ENCODE measurements around the gene FBLN1.
"Not testable (repeated sequence)": the region's sequence is repeated elsewhere in the genome, so short reads cannot be mapped to it uniquely, and the experiment has no call there.

Gene FBLN1

GRCh38 chr22:45476814-45477213 lies 25.9 kb upstream of the FBLN1 start:
- DNase-seq = no peak

DNA sequence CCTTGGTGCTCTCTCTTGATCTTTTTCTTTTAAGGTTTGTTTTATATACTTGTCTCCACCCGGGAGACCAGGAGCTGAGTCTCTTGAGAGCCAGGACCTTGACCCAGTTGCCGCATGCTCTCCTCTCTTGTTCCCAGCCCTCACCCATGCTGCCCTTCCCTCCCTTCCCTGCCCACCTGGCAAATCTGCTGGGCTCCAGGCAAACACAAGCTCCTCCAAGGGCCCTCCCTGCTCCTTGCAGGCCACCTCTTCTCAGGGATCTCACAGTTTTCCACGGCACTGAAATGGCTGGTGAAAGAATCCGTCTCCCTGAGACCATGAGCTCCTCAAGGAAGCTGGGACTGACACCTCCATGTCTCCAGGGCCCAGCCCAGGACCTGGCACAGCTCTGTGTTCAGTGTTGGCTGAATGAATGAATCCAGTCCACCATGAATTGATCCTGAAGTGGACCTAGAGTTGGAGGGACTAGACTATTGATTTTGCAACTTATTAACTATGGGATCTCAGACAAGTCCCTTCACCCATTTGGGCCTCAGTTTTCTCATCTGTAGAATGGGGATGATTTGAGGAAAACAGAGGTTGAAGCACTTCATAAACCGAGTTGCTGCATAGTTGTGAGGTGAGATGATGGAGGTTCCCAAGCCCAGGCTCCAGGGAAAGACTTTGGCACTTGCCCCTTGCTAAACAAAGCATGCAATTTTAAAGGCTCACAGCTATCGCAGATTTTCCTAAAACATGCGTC lies 25.1 kb upstream of the FBLN1 start:
- no peak for DNase-seq

- DNase-seq = peak; percentile 99
Observed at GRCh38 chr22:45478108-45478771, 24.4 kb upstream of the FBLN1 start.

DNA sequence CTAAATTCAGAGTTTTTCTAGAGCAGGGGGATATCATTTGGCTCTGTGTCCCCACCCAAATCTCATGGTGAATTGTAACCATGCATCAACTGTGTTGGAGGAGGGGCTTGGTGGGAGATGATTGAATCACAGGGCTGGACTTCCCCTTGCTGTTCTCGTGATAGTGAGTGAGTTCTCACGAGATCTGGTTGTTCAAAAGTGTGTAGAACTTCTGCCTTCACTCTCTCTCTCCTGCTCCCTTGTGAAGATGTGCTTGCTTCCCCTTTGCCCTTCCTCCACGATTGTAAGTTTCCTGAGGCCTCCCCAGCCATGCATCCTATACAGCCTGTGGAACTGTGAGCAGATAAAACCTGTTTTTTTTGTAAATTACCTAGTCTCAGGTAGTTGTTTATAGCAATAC lies 22.0 kb upstream of the FBLN1 start:
- DNase-seq = no peak

DNA sequence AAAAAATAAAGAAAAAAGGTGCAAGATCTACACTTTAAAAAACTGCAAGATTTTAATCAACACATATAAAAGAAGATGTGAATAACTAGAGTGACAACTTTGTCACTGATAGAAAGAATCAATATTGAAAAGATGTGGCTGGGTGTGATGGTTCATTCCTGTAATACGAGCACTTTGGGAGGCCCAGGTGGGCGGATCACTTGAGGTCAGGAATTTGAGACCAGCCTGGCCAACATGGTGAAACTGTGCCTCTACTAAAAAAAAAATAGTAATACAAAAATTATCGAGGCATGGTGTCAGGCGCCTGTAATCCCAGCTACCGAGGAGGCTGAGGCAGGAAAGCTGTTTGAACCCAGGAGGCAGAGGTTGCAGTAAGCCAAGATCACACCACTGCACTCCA lies 21.0 kb upstream of the FBLN1 start:
- no peak for DNase-seq

GRCh38 chr22:45482169-45482568 lies 20.5 kb upstream of the FBLN1 start:
- no peak for DNase-seq

- no peak for DNase-seq
Observed at GRCh38 chr22:45483319-45483718, 19.4 kb upstream of the FBLN1 start.

GRCh38 chr22:45483918-45484499 lies 18.7 kb upstream of the FBLN1 start:
- DNase-seq = no peak

GRCh38 chr22:45484742-45485141 lies 17.9 kb upstream of the FBLN1 start:
- no peak for DNase-seq

DNA sequence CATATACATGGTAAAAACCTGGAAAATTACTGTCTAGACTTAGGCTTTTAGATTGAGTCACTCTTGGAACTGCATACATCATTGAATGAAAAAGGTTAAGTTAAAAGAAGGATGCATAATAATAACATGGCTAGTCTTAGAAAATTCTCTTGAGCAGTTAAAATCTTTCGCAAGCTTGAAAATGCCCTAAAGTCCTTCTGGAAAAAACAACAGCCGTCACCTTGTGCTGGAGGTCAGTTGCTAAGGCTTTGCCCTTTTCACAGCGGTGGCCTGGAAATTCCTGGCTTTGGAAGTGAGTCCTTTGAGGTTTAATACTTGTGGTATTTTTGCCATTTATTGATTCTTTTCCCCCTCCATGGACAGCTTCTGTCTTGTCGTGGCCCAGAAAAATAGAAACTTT lies 17.4 kb upstream of the FBLN1 start:
- no peak for DNase-seq

- DNase-seq = no peak
Observed at GRCh38 chr22:45488764-45489370, 13.8 kb upstream of the FBLN1 start.

DNA sequence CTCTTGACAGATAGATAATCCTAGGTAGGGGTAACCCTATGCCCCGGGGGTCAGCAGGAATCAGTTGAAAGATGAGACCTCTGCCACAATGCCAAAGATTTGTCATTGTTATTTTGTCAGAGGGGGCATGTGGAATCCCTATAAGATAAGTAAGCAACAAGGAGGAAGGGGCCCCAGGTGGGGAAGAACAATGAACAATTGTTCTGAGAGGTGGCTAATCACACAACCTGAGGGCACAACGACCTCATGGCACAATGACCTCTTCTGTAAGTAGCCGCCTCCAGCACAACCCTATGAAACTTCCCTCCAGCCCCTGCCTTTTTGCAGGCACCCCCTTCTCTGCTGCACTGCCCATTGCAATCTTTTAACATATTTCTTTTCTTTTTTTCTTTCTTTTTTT lies 11.8 kb upstream of the FBLN1 start:
- no peak for DNase-seq

GRCh38 chr22:45491841-45492240 lies 10.8 kb upstream of the FBLN1 start:
- no peak for DNase-seq

GRCh38 chr22:45493286-45493771 lies 9.4 kb upstream of the FBLN1 start:
- DNase-seq = peak; percentile 66

GRCh38 chr22:45494306-45494705 lies 8.4 kb upstream of the FBLN1 start:
- not testable (repeated sequence) for DNase-seq

DNA sequence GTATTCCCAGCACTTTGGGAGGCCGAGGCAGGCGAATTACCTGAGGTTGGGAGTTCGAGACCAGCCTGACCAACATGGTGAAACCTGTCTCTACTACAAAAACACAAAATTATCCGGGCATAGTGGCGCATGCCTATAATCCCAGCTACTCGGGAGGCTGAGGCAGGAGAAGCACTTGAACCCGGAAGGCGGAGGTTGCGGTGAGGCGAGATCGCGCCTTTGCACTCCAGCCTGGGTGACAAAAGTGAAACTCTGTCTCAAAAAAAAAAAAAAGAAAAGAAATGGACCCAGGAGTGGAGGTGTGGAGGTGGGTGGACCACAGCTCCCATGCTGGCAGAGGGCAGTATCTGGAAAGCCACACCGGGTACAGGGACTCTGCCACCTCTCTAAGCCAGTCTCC lies 7.1 kb upstream of the FBLN1 start:
- DNase-seq = not testable (repeated sequence)

- DNase-seq = peak; percentile 25
Observed at GRCh38 chr22:45496451-45496941, 6.2 kb upstream of the FBLN1 start.

DNA sequence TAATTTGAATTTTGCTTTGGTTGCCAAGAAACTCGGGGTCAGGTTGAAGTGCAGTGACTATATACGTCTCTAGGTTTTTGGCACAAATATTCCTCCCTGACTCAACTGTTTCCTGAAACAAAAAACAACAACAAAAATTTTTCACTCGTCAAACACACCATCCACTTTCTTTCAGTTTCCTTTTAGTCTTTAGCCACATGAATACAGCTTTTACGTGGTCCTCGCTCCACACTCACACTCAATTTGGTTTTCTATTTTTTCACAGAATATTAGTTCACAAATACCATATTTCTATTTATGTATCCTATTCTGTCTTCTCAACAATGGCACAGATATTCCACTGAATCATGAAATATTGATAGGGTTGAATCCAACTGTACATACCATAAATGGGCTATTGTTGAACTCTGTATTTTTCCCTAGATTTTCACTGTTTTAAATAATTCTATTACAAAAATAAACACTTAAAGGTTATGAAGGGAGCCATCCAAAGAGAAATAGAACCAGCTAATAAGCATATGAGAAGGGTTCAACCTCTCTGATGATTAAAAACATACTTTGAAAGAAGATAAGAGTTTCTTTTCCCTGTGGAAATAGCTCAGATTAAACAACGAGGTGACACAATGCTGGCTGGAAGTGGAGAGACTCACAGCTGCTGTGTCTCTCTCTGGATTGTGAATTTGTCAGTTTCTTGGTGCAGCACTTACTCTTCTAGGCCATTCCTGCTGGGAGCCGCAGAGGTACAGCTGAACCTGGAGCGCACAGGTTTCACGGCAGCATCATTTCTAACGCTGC lies 5.1 kb upstream of the FBLN1 start:
- DNase-seq = no peak

DNA sequence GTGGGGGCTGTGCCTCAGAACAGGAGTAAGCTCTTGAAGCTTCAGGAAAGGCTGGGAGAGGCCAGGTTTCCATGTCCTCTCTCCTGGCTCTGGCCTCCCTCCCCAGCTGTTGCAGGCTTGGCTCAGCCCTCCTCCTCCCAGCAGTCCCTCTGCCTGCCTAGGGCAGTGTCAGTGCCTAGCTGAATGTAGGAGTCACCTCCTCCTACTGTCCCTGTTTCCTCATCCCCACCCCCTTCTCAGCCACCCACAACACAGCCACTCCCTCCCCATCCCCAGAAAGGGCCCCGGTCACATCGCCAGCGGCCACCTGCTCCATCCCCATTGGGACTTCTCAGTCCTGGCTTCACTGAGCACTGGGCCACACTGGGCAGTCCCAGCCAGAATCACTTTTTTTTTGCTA lies 2.9 kb upstream of the FBLN1 start:
- no peak for DNase-seq

- DNase-seq = peak; percentile 47
Observed at GRCh38 chr22:45503050-45503815, 550 bp downstream of the FBLN1 start.

GRCh38 chr22:45503816-45504372 lies 1.2 kb downstream of the FBLN1 start:
- no peak for DNase-seq
